Calu3 (cell line): ENCODE measurements around the gene COL6A3. TPM values are rescaled to one million over a fixed set of nuclear protein-coding genes. Genes with fewer than 3 reads are reported as not detected.

Source experiments
- BruUV-seq: library from RNA; stranded (reverse); fragments of 400-500 nt; replicated peaks from 2 replicates; lab custom pipeline; 2021; lab: Mats Ljungman, UMichigan
- CTCF ChIA-PET: fragments of 300-600 bp; sonication (Branson Sonifier 250); formaldehyde crosslinking; loops from one replicate; lab custom pipeline; 2022; ENCODE audit warnings: antibody characterized with exemption; lab: Charles Lee
- DNase-seq: peaks from one replicate; pipeline ENCODE4 v3.0.0; 2022
- H3K27ac Mint-ChIP-seq: one replicate; pipeline ENCODE4 v1.8.0; 2022; ENCODE audit warnings: mixed read lengths; ENCODE audit not compliant: unreplicated experiment
- H3K27me3 Mint-ChIP-seq: one replicate; pipeline ENCODE4 v1.8.0; 2022; ENCODE audit warnings: mixed read lengths; ENCODE audit not compliant: unreplicated experiment
- H3K36me3 Mint-ChIP-seq: one replicate; pipeline ENCODE4 v1.8.0; 2022; ENCODE audit warnings: mild to moderate bottlenecking, moderate library complexity, mixed read lengths; ENCODE audit not compliant: insufficient read depth, unreplicated experiment
- H3K4me1 Mint-ChIP-seq: one replicate; pipeline ENCODE4 v1.8.0; 2022; ENCODE audit warnings: mild to moderate bottlenecking, low read depth, mixed read lengths; ENCODE audit not compliant: unreplicated experiment
- H3K4me3 Mint-ChIP-seq: one replicate; pipeline ENCODE4 v1.8.0; 2022; ENCODE audit warnings: mild to moderate bottlenecking, low read depth, moderate library complexity, mixed read lengths; ENCODE audit not compliant: unreplicated experiment
- H3K9me3 Mint-ChIP-seq: one replicate; pipeline ENCODE4 v1.8.0; 2022; ENCODE audit warnings: low read depth, mixed read lengths; ENCODE audit not compliant: unreplicated experiment
- intact Hi-C: fragments of 100-400 bp; cut with micrococcal nuclease; formaldehyde crosslinking; loops from one replicate; pipeline ENCODE4 v1.10.0; 2022; ENCODE audit not compliant: unreplicated experiment
- total RNA-seq: library from RNA; stranded (reverse); gene quantifications from 2 replicates; pipeline ENCODE4 v1.2.3, GENCODE V29; 2022
- TF ChIP-seq, protein P1 (sequence below): fragments of 200-600 bp; IDR thresholded peaks from one replicate; pipeline ENCODE4 v1.8.0; 2022; ENCODE audit warnings: antibody characterized with exemption; ENCODE audit not compliant: unreplicated experiment

COL6A3 gene
- total RNA-seq, 1 experiment from 2014 or later, result 0.07 TPM

DNA sequence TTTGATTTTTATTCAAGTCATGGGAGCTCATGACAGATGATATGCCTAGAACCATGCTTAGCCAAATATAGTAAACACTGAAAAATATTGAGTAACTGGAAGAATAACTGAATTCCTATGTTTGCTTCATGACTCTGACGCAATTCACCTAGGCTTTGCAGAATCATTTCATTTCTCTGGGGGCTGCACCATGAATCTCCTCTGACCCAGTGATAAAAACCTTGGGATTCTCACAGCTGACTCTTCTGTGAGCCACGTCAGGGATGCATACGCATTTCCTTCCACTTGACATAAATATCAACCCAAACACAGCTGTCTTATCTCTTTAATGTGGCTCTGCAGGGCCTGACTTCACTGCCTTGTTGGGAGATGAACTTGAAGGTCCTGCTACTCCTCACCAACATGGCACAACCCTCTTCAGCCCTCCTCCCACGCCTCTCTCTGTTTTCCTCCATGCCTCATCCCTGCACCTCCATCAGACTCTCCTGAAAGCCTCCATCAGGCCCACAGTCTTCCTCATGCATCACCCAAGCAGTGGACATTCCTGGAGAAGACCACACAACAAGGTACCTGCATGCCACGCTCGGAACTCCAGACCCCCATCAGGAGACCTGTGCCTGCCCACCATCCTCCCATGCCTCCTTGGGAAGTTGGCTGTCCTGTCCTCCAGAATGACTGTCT, 29.8 kb downstream of the COL6A3 start:
- Mint-ChIP-seq H3K36me3 (no peaks in the 10 kb centered on the region), H3K9me3 (no peaks in the 10 kb centered on the region), H3K27me3 (peaks cover 82% of the 10 kb centered on the region), H3K27ac (no peak overlapping the region), H3K4me1 (no peaks in the 10 kb centered on the region), H3K4me3 (no peak overlapping the region)
- TF ChIP-seq, protein P1, sequence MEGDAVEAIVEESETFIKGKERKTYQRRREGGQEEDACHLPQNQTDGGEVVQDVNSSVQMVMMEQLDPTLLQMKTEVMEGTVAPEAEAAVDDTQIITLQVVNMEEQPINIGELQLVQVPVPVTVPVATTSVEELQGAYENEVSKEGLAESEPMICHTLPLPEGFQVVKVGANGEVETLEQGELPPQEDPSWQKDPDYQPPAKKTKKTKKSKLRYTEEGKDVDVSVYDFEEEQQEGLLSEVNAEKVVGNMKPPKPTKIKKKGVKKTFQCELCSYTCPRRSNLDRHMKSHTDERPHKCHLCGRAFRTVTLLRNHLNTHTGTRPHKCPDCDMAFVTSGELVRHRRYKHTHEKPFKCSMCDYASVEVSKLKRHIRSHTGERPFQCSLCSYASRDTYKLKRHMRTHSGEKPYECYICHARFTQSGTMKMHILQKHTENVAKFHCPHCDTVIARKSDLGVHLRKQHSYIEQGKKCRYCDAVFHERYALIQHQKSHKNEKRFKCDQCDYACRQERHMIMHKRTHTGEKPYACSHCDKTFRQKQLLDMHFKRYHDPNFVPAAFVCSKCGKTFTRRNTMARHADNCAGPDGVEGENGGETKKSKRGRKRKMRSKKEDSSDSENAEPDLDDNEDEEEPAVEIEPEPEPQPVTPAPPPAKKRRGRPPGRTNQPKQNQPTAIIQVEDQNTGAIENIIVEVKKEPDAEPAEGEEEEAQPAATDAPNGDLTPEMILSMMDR, result no peak
- BruUV-seq, result no TSS peak
- CTCF ChIA-PET, result no interaction called here
- intact Hi-C loops, result no loop called here
- no peak for DNase-seq

DNA sequence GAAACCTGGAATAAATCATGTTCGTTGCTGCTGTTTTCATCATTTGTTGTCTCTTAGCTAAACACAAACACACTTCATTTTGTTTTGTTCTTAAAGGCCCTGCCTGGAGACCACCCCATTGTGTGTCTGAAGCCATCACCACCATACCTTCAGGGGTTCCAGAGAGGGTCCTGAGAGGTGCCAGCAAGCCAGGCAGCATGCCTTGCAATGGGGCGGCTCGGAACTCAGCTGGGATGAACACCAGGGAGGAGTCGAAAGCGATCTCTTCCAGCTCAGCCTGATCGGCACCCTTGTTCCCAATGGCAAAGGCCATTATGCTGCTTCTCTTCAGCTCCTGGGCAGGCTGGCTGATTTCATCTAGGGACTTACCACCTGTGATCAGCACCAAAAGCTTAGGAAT, 33.2 kb downstream of the COL6A3 start:
- DNase-seq, result no peak
- intact Hi-C loops, result no loop called here
- Mint-ChIP-seq H3K4me1 (no peaks in the 10 kb centered on the region), H3K36me3 (no peaks in the 10 kb centered on the region), H3K9me3 (no peaks in the 10 kb centered on the region), H3K27me3 (peaks cover 100% of the 10 kb centered on the region), H3K4me3 (no peak overlapping the region), H3K27ac (no peak overlapping the region)
- TF ChIP-seq, protein P1, result no peak
- CTCF ChIA-PET, result no interaction called here
- no TSS peak for BruUV-seq

DNA sequence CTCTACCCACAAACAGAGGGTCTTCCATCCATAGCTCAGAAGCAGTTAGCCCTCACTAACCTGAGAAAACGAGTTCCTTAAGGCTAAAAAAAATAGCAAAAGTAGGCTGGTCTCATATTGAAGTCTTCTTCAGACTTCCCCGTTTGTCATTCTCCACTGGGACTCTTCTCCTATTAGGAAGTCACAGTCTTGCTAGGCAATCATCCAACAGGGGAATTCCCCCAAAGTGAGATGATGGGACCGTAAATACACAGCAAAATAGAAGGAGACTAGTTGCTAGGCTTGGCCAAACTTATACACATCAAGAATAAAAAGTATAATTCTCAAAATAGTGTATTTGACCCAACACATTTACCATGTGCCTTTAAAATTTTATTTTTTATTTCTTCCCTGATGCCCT, 34.3 kb downstream of the COL6A3 start:
- Mint-ChIP-seq H3K27ac (no peak overlapping the region), H3K27me3 (peaks cover 100% of the 10 kb centered on the region), H3K4me3 (no peak overlapping the region), H3K36me3 (no peaks in the 10 kb centered on the region), H3K9me3 (no peaks in the 10 kb centered on the region), H3K4me1 (no peaks in the 10 kb centered on the region)
- CTCF ChIA-PET, result no interaction called here
- no peak for DNase-seq
- no TSS peak for BruUV-seq
- TF ChIP-seq, protein P1, result no peak
- intact Hi-C loops, result no loop called here

DNA sequence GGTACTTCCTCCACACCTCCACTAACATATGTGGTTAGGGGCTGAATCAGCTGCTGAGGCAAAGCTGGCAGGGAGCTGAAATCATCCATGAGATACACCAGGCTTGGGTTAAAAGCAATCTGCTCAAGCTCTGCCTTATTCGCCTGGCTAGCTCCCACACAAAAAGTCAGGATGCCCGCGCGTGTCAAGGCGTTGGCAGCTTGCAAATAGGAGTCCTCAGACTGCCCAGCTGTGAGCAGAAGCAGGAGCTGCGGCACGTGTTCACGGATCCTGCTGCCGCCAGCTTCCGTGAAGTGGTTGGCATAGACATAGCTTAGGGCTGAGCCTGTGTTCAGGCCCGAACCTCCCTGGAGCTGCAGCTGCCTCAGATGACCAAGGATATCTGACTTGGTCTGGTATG, 35.3 kb downstream of the COL6A3 start:
- BruUV-seq, result no TSS peak
- Mint-ChIP-seq H3K4me3 (no peak overlapping the region), H3K27me3 (peaks cover 100% of the 10 kb centered on the region), H3K9me3 (no peaks in the 10 kb centered on the region), H3K4me1 (no peaks in the 10 kb centered on the region), H3K36me3 (no peaks in the 10 kb centered on the region), H3K27ac (no peak overlapping the region)
- TF ChIP-seq, protein P1, result no peak
- no peak for DNase-seq
- intact Hi-C loops, result no loop called here
- CTCF ChIA-PET, result no interaction called here
